ENCODE data around the gene AGBL1.

AGBL1 gene

DNA sequence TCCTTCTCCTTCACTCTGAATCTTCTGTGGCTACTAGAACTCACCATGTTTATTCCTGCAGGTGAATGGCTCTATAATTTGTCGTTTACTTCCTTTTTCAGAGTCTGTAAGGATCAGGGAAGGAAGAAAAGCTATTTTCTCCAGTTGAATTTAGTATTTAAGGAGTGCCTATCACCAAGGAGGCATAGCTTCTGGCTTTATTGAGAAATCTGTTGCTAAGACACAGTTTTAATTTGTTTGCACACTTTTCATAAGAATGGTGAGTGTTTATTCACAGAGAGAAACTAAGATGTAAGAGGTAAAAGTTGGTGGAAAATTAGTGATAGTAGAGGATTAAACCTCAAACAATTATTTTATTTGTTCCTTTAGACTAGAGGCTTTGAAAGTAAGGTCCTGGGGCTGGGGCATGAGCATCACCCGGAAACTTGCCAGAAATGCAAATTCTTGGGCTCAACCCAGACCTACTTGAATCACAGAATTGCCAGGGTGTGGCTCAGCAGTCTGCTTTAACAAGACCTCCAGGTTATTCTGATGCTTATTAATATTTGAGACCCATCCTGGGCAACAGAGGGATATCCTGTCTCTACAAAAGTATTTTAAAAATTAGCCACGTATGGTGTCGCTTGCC lies 461.3 kb downstream of the AGBL1 start:
- no peak for DNase-seq

DNA sequence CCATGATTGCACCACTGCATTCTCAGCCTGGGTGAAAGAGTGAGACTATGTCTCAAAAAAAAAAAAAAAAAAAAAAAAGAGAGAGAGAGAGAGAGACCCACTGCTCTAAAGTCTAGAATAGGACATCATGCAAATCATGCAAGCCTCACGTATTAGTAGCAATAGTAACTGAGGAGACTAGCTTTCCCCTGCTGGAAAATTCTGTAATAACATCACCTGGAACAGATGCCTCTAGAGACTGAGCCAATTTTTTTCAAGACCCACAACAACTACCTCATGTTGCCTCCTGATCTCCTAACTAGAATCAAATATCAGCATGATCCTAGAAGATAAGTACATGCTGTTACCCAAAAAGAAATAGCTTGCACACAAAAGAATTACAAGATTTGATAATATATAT lies 461.9 kb downstream of the AGBL1 start:
- no peak for DNase-seq

DNA sequence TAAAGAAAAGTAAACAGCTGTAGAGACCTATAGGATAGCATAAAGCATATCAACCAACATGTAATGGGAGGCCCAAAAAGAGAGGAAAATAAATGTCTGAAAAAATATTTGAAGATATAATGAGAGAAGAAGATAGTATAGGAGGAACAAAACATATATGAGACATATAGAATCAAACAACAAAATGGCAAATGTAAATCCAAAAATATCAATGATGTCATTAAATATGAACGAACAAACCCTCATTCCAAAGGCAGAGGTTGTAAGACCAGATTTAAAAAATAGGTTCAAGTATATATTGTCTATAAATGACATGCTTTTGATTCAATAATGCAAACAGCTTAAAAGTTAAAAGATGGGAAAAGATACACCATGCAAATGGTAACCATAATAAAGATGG lies 470.4 kb downstream of the AGBL1 start:
- DNase-seq, result no peak

DNA sequence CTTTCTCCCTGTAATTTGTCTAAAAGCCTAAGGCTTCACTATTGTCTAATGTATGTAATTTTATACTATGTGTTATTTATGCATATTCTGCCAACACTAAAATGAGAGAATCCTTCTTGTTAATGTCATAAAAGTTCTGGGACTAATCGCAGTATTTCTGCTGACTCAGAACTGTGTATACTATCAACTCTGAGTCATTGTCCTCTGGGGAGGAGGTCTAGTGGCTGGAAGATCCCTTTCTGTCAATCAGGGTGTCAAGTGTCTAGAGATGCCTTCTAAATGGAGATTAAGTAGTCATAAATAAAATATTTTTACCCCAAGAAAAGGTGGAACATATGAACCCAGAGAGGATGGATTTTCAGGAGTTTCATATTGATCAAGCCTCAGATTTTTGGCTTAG lies 473.4 kb downstream of the AGBL1 start:
- DNase-seq, result no peak

DNA sequence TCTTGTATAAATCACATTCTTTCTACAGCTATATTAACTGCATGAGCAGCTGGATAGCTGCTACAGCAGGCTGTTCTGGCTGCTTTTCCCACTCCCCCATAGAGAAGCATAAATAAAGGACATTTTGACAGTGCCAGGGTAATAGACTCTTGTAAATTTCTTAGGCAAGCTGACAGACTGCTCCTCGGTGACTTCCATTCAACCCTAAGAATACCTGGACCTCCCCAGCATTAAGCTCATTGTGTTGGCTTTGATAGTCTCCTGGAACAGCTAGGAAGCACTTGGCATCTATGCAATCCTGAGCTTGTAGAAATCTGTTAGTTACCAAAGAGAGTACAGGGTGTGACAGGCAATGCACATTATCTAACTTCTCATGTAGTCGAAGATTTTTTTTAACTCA lies 475.4 kb downstream of the AGBL1 start:
- DNase-seq, result no peak

DNA sequence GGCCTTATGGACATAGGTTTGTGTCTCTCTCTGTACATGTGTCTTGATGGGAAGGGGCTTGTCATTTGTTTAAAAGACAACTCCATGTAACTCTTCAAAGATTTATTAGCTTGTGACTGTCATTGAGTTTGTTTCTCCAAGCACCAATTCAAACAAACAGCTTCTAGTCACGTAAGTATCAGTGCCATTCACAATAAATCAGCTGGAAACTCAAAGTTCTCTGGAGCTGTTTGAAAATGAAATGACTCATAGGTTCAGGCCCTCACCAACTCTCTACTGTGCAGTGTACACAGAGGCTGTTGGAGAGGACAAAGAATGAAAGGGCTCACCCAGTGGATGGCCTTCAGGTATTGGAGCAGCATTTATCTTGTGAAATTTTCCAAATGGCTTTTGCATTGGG lies 476.3 kb downstream of the AGBL1 start:
- DNase-seq, result no peak

DNA sequence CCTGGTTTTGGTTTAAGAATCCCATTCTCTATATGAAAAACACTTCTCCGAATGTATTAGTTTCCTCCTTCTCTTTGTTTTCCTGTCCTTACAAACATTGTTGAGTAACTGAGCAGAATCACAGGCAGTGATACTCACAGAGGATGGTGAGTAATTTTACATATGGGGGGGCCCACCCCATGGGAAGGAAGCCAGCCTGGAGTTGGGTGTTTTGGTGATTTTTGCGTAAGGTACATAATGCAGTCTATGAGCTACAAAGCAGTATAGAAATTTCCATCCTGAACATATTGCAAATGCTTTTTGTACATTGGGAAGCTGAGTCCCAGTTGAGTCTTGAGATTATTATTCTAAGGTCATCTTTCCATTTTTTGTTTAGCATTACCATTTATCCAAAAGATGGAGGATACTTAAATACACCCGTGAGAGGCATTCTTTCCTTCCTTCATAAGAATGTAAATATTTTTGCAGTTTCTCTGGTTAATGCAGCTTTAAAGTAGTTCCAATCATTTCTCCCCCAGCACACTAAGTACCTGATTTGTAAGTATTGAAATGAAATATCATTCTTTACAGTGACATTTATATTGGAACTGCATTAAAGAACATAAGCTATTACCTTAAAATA lies 476.8 kb downstream of the AGBL1 start:
- no peak for DNase-seq

DNA sequence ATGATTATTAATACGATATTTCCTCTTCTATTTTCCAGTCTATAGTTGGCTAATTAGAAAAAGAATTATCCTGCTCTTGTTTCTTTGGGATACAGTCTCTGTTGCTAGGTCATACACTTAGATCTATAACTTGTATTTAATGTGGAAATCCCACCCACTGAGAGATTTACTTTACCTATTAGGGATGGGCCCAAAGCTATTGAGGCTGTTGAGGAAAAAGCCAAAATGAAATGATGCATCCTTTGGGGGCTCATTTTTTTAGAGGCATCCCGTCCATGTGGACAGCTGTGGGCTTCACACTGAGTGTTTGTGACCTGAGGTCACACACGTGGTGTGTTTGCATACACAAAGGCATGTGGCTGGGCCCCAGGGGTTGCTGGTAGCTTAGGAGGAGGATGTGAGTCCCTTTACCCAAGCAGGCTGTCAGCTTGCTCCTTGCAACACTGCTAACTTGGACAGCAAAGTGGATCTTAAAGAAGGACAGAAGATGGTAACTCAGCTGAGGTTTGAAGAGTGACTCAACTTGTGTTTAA lies 477.4 kb downstream of the AGBL1 start:
- DNase-seq, result no peak

DNA sequence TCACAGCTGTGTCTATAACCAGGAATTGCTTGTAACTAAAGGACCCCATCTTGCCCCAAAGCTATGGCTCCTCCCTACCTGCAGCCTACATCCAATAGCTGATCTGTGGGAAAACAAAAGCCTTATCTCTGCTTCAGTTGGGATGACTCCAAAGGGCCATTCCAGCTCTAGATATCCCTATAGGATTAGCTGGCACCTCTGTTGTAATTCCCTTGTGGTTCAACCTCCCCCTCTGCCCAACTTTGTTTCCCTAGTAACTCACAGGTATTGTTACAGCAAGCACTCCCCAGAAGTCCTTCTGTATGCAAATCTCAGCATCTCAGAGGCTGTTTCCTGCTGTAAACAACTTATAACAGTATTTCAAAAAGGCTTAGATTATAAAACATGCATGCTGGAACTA lies 478.6 kb downstream of the AGBL1 start:
- no peak for DNase-seq

DNA sequence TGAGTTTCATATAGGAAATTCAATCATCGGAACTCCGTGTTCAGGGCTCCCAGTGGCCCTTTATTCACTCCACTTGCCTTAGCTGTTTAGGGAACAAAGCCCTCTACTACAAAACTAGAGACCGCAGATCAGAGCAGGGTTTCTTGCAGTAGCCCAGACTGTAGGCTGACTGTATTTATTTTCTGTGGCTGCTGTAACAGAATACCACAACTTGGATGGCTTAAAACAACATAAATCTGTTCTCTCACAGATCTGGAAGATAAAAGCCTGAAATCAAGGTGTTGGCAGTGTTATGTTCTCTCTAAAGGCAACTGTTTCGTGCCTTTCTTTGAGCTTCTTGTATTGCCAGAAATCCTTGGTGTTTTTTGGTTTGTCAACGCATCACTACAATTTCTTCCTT lies 479.0 kb downstream of the AGBL1 start:
- DNase-seq, result no peak

DNA sequence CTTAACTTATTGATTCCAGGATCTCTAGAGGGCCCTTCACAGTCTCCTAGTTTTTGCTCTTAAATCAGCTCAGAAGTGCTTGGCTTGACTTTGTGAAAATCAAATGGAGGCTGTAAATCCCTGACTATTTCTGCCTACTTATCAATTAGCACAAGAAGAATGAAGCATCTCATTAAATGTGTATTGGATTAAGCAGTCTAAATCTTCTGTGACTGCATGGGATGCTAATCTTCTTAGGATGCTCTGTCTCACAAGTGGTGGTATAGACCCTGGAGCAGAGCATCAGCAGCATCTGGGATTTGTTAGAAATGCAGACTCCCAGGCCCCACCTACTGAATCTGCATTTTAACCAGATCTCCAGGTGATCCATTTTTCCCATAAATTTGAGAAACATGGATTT lies 488.7 kb downstream of the AGBL1 start:
- DNase-seq, result no peak

DNA sequence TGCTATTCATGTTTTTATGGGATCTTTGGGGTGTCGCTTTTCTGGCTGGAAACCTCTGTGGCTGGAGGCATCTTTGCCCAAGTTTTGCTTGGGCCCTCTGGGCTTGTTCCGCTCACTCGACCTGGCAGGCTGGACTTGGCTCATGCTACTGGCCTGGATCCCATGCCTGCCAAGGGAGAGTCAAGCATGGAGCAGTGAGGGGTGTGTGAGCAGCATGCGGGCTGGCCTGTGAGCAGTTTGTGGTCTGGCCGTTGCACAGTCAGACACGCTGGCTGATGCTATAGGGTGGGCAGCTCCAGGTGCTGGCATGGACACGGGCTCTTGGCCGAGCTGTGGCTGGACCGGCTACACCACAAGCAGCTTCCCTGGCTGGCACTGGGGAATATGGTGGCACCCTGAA lies 491.1 kb downstream of the AGBL1 start:
- no peak for DNase-seq

DNA sequence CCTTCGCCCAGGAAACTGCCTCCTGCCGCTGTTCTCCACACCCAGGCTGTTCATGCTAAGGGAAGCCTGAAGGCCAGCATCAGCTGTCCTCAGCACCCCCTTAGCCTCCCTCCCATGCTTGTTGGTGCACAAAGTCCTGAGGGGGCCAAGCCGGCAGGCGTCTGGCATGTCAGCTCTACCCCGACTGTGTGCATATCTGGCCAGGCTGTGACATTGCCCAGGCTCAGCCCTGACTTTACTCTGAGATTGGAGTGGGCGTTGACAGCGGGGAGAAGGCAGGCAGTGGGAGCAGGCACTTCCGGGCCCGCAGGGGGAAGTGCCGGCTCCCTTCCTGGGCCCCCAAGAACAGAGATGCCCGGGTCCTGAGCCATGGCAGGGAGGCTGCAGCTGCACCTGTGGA lies 492.2 kb downstream of the AGBL1 start:
- no peak for DNase-seq

DNA sequence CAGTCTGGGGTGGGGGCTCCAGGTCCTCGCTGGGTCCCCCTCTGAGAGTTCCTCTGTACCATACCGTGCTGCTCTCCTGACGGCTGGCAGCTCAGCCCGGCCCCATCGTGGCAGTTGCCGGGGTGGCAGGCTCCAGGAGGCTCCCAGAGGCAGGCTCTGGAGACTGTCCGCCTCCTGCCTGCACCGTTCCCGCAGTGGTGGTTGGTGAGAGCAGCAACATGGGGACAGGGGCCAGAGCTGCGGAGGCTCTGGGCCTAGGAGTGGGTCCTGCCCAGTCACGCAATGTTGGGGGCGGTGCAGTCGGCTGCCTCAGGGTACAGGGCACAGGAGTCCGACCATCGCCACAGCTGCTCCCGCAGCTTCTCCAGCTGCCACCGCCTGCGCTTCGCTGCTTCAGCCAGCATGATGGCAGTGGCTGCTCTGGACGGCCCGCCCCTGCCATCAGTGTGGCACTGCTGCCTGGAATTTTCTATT lies 492.7 kb downstream of the AGBL1 start:
- no peak for DNase-seq

DNA sequence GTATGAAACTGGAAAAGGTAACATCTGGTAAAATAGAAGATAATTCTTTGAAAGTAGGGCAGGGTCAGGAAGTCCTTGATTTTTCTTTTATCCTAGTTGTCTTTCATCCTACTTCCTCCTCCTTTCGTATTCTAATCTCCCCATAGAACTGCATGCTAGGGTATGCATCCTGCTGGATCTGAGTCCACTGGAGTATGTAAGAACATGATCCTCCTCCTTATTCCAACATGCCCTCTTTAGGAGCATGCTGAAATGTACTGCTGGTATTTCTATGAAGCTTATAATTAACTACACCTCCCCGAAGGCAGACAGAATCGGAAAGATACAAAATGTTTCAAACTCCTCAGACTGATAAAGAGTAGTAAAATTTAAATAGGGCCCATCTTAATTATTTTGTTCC lies 493.8 kb downstream of the AGBL1 start:
- no peak for DNase-seq

DNA sequence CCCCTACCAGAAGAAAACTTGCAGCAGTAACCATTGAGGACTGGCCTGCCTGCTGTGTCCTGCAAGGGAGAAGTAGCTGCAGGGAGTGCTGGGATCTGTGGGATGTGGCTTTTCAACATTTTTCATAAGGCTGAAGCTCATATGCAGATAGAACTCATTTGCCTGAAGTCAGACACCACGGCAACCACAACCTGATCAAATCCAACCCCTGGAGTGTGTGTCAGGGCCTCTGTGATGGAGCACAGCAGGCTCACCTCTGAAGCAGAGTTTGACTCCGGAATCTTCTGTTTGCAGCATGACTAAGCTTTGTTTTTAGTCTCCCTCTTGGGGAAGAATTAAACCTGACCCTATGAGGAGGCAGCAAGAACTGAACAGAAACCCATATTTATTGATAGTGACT lies 508.7 kb downstream of the AGBL1 start:
- DNase-seq, result no peak

DNA sequence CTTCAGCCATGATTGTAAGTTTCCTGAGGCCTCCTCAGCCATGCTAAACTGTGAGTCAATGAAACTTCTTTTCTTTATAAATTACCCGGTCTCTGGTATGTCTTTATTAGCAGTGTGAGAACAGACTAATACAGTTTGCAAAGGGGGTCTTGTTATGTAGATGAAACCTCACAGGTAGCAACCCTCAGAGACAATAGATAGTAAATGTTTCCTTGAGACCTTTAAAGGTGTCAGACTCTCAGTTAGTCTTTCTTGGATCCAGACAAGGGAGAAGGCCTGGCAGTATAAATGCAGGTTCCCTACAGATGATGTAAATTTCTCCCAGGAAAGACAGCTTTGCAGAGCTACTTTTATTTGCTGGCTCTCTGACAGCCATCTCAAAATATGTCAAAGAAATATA lies 510.8 kb downstream of the AGBL1 start:
- DNase-seq, result no peak

DNA sequence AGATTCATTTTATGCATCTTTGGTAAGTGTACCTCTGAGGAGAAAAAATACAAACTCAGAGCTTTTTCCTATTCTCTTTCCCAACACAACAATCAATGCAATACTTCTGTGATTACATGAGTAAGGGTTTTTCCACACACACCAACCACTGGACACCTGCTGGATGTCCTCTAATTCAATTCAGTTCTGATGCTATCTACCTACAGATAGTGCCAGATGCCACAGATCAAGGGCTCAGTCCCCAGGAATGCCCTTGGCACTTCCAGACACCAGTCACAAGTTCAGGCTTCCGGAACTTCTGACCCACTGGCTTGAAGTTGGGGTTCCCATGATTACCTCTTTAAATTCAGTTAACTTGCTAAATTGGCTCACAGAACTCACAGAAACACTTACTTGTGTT lies 511.5 kb downstream of the AGBL1 start:
- DNase-seq, result no peak

DNA sequence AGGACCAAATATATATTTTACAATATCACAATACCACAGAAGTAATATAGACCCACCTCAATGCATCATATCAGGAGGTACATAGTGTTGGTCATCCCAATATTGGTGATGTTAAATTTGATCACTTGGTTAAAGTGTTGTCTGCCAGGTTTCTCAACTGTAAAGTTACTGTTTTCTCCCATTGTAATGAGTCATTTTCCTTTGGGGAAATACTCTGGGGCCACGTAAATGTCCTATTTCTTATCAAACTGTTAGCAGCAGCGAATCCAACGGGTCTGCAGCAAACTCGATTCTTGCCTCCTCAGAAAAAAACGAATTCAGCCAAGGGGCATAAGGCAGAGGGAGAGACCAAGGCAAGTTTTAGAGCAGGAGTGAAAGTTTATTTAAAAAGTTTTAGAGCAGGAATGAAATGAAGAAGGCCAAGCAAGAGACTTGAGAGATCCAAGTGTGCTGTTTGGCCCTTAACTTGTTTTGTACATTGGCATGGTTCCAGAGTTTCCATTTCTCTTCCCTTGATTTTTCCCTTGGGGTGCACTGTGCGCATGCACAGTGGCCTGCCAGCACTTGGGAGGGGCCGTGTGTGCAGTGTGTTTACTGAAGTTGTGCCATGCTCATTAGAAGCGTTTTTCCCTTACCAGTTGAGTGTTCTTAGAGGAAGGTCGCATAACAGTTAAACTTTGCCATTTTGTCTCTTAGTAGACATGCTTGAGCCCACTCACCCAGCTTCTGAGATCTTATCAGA lies 512.5 kb downstream of the AGBL1 start:
- DNase-seq, result no peak

DNA sequence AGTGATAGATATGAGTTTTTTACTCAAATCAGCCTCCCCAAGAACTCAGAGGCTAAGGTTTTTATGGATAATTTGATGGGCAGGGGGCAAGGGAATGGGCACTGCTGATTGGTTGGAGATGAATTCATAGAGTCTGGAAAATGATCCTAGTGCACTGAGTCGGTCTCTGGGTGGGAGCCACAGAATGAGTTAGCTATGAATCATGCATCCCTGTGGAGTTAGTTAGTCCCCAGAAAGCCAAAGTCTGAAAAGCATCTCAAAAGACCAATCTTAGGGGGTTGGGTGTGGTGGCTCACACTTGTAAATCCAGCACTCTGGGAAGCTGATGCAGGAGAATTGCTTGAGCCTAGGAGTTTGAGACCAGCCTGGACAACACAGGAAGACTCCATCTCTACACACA lies 516.1 kb downstream of the AGBL1 start:
- DNase-seq, result no peak

DNA sequence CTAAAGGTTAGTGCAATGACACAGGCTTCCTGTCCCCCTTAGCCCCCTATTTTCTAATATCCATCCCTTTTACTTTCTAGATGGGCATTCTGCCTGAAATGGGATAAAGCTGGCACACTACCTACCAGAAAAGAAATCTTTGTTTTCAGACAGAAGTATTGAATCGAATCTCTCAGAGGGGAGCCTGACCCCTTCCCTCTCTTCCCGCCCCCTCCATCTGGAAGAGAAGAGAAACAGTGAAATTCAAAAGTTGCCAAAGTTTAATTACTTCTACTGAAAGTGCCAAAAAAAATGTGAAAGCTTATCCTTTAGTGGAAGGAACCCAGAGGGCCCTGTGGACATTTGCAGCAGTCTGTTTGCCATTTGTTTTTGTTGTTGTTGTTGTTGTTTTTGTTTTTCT lies 523.8 kb downstream of the AGBL1 start:
- no peak for DNase-seq

DNA sequence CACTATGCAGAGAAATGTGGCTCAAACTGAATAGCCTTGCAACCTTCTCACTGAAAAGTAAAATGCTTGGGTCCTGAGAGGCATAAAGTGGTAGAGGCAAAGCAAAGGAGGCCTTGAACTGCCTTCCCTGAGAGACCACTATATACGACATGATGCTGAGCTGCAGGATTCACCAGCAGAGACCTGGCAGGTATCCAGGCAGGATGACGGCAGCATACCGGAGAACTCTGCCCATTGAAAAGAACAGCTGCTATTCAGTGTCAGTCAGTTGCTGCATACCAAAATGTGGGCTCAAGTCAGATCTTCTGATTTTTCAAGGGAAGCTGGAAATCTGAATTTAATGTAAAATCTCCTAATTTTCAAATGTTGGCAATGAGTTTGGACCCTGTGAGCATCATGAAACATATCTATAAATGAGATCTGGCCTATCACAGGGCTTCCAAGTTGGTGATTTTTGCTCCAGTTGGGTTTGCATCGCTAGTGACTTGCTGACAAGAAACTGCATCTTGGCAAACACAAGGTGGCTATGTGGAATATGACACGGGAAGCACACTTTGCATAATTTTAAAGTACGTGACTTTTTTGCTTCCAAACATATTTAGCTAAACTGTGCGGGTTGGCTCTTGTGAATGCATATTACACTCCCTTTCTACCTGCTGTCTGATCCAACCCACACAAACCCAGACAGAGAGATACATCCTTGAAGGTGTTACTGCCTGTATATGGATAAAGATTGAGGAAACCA lies 529.0 kb downstream of the AGBL1 start:
- no peak for DNase-seq

DNA sequence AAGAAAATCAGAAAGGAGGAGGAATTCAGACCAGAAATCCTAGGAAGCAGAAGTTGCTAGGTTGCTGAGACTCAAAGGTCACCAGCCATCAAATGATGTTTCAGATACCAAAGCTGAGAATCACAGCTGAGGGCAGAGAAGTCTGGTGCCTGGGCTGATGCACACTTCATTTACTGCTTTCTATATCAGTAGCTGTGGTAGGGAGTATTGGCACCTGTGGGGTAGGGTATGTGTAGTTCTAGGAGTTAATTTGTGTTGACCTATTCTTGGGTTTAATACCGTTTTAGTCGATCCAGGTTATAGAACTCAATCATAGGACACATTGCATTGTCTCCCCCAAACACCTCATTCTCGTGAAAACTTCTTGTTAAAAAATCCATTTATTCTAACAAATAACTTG lies 529.6 kb downstream of the AGBL1 start:
- DNase-seq, result no peak

DNA sequence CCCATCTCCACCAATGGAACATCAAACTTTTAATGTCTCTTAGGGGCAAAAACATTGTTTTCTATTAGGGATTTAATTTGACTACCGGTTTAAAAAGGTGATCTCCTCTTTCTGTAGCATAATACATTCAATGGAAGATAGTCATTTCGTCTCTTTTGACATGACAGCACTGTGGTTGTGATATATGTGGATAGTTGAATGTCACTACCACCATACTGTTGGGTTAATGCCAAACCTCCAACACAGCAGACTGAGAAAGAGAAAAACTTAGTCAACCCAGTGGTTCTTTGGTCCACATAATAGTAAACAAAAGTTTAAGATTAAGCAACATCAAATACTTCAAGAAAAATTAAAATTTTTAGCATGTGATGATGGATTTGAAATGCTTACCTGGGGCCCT lies 530.4 kb downstream of the AGBL1 start:
- DNase-seq, result no peak
